NCI-H1930 (cell line): Measurements from ENCODE around the gene YIF1B.

Source experiments
- DNase-seq, 2 experiments: peaks; one replicate each; lab custom pipeline; 2025; lab: John Stamatoyannopoulos, UW

The YIF1B gene

GRCh38 chr19:38304352-38304865 lies 11.3 kb downstream of the YIF1B start:
- DNase-seq = no peak

DNA sequence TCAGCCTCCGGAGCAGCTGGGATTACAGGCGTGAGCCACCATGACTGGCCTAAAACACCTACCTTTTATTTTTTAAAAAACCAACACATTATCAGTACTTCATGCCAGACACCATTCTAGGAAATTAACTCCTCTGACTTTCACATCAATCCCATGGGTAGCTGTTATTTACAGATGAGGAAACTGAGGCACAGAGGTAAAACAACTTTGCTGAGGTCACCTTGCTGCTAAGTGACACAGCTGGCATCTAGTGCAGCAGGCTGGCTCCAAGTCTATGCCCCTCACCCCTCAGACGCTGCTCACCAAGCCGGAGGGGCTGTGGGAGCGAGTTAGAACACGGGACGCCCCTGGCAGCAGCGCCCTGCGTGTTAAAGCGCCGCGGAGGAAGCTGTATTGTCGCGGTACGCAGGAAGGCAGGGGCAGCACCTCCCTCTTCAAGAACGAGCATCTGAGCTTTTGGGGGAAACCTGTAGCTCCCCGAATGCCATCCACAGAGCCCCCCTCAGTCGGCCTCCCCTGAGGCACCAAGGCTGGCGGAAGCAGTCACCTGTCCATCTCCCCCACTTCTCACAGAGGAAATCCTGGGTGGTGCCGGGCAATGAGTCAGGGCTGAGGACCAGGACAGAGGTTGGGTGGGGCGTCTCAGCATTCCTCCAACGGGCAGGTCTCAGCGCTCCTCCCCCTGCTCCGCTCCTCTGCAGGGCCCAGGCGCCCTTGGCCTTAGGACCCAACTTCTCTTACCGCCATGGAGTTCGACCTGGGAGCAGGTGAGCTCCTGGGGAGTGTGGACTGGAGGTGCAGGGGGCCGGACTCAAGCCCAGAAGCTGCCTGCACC lies 12.0 kb downstream of the YIF1B start, which contains the start of gene C19orf33:
TSS of gene C19orf33 (plus strand) at position 735 of the 835 bp plus-strand sequence. CDS start at position 746, 11 bp downstream.
- no peak for DNase-seq

DNA sequence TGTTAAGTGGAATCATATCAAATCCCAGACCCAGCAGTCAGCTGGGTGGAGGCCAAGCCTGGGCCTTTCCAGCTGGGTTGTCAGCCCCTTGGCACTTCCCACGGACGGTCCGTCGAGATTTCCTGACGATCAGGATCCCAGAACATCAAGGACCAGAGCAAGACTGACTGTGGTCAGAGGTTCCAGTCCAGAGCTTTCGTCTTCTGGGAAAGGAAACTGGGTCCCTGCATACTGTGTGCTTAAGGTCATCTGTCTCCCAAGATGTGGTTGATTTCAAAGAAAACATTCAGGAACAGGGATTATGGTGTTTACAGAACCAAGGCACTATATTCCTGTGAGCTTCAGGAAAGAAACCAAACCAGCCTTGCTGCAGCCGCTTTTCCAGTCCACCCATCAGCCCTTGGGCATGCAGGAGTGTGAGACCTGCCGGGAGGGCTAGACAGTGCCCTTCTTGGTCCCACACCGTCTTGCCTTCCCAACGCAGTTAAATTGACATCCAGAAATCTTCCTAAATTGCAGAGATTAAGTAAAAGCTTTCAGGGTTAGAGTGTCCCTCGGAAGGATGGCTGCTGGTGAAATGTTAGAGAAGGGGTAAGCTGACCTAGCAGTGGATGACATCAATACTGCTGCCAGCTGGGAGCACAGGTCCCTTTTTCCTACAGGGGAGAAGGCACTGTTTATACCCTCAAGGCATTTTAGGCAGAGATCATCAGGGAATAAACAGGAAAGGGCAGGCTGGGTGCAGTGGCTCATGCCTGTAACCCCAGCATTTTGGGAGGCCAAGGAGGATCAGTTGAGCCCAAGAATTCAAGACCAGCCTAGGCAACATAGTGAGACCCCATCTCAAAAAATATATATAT lies 16.7 kb downstream of the YIF1B start:
- DNase-seq = no peak

DNA sequence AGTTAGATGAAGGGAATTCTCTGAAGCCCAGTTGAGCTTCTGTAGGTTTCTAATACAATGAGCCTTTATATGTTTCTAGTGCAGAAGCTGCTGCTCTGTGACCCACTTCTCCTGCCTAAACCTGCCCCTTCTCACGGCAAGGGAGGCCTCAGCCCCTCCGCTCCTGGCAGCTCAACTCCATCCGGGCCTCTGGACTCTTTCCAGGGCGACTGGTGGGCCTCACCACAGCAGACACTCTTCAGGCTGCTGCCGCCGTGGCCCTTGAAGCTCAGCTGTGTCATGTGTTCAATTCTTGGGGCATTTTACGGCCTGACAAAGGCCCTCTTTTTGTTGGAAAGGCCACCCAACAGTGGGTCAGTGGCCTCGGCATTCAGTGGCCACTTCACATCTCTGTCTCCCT lies 21.7 kb downstream of the YIF1B start:
- DNase-seq = no peak

DNA sequence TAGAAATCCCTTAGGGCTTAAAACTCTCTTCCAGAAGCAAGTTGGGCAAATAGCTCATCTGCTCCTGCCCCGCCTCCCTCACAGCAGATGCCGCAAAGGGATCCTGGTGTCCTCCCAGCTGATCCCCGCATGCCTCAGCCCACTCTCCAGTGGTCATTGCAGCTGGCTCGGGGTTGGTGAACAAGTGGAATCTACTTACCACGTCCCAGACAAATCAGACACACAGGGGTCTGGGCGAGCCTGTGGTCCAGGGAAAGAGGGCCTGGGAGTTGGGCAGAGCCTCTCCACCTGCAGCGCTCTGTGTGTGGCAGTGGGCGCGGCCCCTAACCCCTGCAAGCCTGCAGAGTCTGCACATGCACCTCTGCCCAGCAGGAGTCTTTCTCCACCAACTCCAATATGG lies 22.5 kb downstream of the YIF1B start:
- no peak for DNase-seq

GRCh38 chr19:38291855-38292254 lies 23.9 kb downstream of the YIF1B start:
- no peak for DNase-seq

GRCh38 chr19:38290631-38291147 lies 25.1 kb downstream of the YIF1B start:
- no peak for DNase-seq

GRCh38 chr19:38289955-38290354 lies 25.8 kb downstream of the YIF1B start:
- no peak for DNase-seq

DNA sequence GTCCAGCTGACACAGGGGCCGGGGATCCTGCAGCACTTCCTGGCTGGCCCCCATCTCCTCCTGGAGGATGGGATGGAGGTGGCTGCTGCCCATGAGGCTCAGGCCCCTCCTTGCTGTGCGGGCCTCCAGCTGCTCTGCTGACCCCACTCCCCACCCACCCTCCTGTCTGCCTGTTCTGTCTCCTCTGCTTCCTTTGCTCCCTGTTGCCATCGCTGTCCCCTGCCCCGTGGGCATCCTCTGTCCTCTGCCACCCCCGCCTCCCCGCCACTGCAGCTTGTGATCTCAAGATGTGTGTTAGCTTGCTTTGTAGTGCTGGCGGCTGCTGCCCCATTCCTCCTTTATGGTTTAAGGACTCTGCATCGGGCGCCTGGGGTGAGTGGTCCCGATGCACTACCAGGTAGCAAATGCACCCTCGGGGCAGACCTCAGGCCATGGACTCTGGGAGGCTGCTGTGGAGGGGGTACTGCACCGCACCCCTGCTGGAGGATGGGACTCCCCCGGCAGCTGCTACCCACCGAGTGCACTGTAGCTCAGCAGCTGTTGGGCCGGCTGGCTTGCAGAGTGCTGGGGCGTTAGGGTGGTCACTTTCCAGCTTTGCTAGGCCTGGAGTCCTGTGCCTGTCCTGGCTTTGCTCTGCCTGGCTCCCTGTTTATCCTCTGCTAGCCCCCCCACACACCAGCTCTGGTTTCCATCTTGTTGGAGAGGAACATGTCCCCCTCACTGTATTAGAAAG lies 27.5 kb downstream of the YIF1B start:
- no peak for DNase-seq

GRCh38 chr19:38287604-38288003 lies 28.1 kb downstream of the YIF1B start:
- no peak for DNase-seq

DNA sequence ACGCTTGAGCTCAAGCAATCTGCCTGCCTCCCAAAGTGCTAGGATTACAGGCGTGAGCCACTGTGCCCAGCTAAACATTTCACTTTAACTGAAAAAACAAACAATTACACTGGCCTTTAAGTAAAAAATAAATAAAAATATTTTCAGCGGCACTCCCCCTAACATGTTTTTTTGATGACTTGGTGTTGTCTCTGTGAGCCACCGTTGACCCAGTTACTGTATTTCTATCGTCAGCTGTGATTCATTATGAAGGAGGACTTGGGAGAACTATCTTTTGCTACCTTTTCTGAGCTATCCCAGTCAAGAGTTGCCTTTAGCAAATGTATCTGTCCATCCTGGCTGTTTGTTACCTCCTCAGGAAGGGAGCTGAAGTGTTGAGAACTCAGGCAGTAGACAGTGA lies 30.2 kb downstream of the YIF1B start:
- DNase-seq = no peak

DNA sequence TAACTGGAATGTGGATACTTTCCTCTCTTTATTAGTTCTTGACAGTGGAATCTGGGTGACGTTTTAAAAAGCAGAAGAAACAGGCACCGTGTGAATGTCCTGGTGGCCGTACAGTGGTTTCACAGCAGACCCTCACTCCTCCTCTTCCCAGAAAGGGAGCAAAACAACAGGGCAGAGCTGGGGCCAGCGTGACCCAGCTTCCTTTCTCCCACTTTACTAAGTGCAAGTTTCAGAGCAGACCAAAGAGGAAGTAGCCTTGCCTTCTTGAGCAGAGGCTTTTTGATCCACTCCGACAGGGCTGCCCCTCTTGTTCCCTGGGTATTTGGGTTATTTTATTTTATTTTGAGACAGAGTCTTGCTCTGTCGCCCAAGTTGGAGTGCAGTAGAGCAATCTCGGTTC lies 31.3 kb downstream of the YIF1B start:
- no peak for DNase-seq

DNA sequence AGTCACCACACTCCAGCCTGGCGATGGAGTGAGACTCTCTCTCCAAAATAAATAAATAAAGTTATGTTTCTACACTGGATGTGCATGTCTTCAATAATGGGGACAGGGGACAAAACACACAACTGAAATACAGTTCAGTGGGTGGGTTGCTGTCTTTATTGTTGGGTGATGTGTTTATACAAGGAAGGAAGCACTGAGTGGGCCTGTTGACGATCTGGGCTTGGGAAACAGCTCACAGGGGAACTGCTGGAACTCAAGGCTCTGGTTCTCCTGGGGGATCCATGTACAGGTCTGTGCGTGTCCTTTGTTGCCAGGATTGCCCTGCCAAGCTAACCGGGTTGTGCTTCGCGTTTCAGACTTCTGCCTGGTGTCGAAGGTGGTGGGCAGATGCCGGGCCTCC lies 32.5 kb downstream of the YIF1B start:
- DNase-seq = no peak

DNA sequence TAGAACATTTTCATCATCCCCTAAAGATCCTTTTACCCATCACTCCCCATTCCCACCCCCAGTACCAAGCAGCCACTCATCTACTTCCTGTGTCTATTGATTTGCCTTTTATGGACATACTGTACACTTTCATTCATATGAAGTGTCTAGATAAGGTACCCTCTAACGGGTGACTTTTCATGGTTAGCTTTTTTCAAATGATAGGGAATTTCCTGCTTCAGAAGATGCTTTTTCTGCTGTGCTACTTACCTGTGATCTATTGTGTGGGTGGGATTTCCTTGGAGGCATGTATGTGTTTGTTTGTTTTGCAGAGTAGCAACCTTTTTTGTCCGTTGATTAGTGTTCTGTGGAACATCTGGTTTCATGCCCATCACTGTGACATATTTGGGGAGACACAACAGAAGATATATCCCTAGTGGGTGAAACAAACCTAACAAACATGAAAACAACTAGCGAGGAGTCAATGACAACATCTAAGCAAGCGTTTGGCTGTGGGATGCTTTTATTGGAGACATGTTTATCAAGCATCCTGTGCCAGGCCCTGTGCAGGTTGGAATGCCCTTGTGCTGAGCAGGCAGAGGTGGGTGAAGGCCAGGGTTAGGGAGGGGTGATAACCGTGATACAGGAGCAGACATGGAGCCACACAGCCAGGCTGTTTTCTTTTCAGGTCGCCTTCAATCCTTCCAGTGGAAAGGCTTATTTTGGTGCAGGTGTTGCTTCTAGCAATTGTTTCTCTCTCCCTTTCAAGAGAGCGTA lies 33.8 kb downstream of the YIF1B start:
- no peak for DNase-seq

DNA sequence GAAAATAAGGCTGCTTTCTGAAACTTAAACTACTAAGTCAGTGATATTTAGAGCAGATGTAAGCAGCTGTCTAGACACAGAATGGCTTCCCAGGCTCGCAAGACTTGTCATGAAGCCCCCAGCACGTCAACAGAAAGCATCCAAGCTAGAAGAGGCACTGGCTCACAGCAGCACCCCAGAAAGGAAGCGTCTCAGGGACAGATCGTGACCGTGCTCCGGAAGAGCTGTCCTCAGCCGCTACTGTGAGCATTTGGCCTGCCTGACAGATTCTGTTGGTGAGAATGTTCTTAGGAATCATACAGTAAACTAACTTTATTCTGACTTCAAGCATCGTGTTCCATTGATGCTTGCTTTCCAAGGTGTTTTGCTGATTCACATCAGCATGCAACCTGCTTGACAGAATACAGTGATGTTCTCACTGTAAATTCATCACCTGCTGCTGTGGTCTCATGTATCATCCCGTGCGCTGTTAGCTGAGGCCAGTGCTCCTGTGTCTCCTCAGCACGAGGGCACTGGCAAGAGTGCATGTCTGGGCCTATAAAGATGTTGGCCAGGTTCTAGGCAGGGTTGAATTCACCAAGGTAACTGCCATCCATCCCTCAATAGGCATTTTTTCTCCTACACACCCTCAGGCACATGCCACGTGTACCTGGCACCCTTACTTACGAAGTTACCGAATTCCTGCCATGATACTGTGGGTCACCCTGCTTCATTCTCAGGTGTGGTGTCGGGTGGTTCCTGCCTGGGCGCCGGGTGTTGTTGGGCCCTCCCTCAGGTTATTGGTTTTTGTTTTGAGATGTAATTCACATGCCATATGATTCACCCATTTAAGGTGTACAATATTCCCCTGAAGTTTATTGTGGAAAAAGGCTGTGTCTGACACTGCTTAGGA lies 35.5 kb downstream of the YIF1B start:
- DNase-seq = no peak

DNA sequence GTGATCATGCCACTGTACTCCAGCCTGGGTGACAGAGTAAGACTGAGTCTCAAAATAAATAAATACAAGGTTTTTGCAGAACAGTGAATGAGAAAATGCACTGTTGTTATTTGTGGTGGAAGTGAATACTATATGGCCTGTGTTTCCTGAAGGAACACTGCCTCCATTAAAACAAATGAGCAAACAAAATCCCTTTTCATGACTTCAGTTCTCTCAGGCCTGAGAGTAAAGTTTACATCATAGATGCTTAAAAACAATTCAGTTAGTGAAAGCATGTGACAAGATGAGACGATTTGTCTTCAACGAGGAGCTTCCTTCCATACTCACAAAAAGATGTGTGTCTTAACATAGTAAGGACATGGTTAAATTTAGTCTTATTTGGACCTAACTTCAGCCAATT lies 37.0 kb downstream of the YIF1B start:
- no peak for DNase-seq

DNA sequence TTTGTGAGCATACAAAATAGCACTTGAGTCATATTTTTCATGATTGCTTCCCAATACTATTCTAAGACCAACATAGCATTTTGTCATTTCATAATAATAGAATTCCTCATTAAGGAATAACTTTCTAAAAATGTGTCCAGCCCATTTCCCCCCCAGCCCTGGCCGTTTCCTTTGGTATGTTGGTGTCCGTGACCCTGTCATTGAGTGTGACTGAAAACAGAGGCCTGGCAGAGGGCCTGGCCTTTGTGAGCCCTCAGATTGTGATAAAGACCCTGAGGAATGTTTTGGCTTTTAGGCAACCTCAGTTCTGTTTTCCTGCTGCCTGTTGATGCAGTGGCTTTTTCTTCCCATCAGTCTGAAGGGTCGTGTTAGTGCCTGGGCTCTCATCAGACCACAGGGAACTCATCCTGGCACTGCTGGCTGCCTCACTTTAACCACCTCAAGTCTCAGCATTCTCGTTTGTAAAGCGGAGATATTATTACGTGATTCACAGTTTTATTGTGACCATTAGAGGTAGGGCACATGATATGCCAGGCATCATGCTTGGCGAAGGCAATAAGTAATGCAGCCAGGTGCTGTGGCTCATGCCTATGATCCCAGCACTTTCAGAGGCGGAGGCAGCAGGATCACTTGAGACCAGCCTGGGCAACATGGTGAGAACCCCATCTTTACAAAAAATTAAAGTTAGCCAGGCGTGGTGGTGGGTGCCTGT lies 37.6 kb downstream of the YIF1B start:
- no peak for DNase-seq

- DNase-seq = no peak
Measured at GRCh38 chr19:38277549-38277948, 38.2 kb downstream of the YIF1B start.

- DNase-seq = no peak
Measured at GRCh38 chr19:38276942-38277517, 38.7 kb downstream of the YIF1B start.
